ENCODE data around the gene CFAP210. TPM values are rescaled to one million over a fixed set of nuclear protein-coding genes. Genes with fewer than 3 reads are reported as not detected.
"Not testable (repeated sequence)": the region's sequence is repeated elsewhere in the genome, so short reads cannot be mapped to it uniquely, and the experiment has no call there.

Gene CFAP210
- total RNA-seq, 1 donor from 2014 or later, result 1.9 TPM

DNA sequence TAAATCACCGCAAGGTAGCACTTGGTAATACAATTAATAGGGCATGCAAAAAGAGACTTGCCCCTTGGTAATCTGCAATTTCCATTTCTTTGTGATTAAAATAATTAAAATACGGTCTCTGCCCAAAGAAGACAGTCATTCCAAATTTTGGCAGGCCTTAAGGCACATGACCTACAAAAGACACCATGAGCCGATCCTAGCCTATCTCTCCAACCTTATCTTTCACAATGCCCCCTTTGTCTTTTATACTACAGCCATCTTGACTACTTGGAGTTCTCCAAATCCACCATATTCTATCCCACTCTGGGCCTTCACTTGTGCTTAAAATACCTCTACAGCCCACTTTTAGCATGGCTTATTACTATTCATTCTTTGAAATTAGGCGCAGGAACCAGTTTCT lies 23.3 kb downstream of the CFAP210 start:
- DNase-seq, result no peak

DNA sequence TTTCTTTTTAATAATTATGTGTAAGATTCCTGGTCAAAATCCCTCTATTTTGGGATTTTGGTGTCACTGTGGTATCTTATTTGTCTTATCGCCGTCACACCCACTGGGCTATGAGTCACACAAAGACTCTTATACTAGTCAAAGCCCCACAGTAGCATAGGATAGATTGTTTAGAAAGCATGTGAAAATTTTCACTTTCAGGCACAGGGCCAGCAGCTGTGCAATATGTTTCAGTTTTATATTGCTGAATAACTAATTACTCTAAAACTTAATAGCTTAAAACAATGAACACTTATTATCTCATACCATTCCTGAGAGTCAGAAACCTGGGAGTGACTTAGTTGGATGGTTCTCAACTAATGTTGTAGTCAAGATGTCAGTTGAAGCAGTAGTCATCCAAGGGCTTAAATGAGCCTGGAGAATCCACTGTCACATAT lies 24.0 kb downstream of the CFAP210 start:
- no peak for DNase-seq

GRCh38 chr2:169667583-169667982 lies 26.6 kb downstream of the CFAP210 start:
- no peak for DNase-seq

DNA sequence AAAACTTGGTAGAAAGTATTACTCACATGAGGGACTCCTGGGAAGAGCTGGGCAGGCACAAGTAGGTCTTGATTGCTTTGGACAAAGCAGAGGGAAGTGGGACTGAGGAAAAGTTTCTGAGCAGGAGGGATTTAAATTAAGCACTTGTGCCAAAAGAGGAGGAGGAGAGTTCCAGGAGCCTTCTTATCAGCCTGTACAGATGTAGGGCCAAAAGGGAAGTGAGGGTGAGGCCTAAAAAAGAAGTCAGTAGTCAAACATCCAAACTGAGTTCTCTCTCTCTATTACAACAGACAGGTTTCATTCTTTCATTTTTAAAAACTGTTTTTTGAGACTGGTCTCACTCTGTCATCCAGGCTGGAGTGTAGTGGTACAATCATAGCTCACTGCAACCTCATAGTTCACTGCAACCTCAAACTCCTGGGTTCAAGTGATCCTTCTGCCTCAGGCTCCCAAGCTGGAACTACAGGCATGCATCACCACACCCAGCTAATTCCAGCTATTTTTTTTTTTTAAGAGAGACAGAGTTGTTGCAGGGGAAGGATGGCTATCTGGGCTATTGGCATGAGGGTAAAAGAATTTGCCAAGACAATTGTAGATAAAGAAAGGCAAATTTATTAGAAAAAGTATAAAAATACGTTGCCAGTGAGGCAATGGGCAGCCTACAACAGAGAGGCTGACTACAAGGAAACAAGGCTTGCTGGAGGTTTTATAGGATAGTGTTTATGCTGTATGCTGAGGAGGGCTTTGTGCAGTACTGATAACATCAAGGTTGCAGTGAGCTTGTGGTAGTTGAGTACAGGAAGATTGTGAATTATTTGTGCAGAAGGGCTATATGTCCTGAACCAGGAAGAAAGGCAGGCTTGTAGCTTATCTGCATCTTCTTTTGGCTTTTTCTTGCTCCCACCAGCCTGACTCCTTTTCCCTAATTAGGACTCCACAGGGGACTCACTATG lies 29.0 kb downstream of the CFAP210 start:
- no peak for DNase-seq

GRCh38 chr2:169664600-169664977 lies 29.6 kb downstream of the CFAP210 start:
- no peak for DNase-seq

DNA sequence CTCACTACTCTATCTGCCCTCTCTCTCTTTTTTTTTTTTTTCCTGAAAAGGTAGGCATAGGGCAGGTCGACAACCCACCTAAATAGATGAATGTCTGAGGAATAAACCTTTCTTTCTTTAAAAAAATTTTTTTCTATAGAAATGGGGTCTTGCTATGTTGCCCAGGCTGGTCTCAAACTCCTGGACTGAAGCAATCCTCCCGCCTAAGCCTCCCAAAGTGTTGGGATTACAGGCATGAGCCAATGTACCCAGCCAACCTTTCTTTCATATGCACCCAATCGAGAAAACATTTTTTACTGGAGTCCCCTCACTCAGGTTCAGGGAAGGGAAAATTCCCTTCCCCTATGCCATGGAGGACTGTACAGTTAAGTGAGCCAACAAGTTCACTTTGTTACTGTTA lies 31.0 kb downstream of the CFAP210 start:
- no peak for DNase-seq

DNA sequence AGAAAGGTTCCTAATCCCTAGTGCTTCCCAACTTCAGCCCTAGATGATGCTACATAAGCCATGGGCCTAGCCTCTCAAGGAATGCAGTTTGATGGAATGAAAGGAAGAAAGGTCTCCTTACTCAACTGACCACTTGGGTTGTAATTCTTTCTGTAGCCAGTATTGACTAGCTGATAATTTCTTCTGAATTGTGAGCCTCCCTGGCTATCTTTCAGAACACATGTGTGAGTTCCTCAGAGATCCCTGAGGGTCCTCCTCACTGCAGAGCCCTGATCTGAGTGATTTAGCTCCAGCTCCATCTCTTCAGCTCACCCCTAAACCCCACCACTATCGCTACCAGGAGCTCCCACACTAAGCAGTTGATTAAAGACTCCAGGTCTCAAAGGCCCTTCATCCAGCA lies 31.5 kb downstream of the CFAP210 start:
- no peak for DNase-seq

- no peak for DNase-seq
These were observed 32.9 kb downstream of the CFAP210 start for GRCh38 chr2:169661265-169661664.

DNA sequence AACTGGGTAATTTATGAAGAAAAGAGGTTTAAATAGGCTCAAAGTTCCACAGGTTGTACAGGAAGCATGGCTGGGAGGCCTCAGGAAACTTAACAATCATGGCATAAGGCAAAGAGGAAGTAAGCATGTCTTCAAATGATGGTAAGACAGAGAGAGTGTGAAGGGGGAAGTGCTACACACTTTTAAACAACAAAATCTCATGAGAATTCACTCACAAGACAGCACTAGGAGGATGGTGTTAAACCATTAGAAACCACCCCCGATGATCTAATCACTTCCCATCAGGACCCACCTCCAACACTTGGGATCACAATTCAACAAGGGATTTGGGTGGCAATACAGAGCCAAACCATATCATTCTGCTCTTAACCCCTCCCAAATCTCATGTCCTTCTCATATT lies 34.9 kb downstream of the CFAP210 start:
- no peak for DNase-seq

DNA sequence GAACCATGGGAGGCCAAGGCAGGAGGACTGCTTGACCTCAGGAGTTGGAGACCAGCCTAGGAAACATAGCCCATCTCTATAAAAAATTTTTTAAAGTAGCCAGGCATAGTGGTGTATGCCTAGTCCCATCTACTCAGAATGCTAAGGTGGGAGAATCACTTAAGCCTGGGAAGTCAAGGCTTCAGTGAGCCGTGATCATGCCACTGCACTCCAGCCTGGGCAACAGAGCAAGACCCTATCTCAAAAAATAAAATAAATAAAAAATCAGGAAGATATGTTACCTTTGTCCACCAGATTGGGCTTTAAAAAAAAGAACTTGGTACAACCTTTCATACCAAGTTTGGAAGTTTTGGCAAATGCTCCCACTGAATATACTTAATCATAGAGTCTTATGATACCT lies 35.3 kb downstream of the CFAP210 start:
- DNase-seq, result no peak

DNA sequence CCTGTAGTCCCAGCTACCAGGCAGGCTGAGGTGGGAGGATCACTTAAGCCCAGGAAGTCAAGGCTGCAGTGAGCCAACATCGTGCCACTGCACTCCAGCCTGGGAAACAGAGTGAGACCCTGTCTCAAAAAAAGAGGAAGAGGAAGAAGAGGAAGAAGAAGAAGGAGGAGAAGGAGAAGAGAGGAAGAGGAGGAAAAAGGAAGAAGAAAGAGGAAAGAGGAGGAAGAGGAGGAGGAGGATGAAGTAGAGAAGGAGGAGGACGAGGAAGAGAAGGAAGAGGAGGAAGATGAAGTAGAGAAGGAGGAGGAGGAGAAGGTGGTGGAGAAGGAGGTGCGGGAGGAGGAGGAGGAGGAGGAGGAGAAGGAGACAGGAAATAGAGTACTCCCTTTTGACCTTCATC lies 38.0 kb downstream of the CFAP210 start:
- DNase-seq, result no peak

GRCh38 chr2:169653636-169654035 lies 40.6 kb downstream of the CFAP210 start:
- no peak for DNase-seq

- DNase-seq, result no peak
These were observed 44.9 kb downstream of the CFAP210 start for GRCh38 chr2:169649278-169649677.

DNA sequence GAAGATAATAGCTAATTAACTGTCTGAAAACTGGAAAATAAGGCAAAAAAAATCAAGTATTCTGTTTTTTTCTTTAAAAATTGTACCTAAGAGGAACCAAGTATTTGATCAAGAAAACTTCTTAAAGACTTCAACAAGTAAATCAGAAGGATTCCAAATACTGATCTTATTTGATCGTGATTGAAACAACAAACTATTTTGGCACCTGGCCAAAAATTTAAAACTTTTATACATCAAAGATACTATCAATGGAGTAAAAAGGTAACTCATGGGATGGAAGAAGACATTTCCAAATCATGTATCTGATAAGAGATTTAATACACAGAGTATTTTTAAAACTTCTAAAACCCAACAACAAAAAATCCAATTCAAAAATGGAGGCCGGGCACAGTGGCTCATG lies 46.7 kb downstream of the CFAP210 start:
- DNase-seq, result no peak

- DNase-seq, result no peak
These were observed 50.0 kb downstream of the CFAP210 start for GRCh38 chr2:169644173-169644572.

DNA sequence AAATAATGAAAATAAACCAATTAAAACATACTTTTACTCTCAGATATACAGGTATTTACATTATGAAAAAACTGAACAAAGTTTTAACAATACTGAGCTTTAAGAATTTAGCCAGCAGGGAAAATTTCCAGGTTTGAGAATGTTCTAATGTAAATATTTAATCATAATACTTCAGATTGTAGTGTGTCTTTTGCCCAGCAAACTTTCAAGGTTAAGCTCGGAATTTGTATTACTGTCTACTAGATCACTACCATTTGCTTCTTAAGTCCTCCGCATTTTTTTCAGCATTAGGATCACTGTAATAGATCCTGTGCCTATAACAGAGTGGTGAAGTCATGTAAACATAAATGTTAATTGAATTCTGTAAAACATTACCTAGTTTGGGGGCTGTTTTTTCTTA lies 52.7 kb downstream of the CFAP210 start:
- no peak for DNase-seq

DNA sequence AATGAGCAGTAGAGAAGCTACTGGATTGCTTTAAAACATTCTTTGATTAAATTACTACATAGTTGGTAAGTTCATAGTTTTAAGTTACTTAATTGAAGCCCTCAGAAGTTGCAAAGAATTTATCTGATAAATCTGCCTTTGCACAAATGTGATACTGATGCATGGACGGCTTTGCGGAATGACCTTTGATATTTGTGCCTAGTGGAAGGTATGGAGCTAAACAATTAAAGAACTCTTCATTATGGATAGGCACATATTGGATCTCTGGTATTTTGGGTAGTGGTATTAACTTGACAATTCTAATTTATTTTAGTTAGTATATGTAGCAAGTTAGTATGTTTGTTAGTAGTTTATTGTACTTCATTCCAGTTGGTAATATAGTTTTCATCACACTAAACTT lies 54.1 kb downstream of the CFAP210 start:
- no peak for DNase-seq

- no peak for DNase-seq
These were observed 56.6 kb downstream of the CFAP210 start for GRCh38 chr2:169637620-169638019.

DNA sequence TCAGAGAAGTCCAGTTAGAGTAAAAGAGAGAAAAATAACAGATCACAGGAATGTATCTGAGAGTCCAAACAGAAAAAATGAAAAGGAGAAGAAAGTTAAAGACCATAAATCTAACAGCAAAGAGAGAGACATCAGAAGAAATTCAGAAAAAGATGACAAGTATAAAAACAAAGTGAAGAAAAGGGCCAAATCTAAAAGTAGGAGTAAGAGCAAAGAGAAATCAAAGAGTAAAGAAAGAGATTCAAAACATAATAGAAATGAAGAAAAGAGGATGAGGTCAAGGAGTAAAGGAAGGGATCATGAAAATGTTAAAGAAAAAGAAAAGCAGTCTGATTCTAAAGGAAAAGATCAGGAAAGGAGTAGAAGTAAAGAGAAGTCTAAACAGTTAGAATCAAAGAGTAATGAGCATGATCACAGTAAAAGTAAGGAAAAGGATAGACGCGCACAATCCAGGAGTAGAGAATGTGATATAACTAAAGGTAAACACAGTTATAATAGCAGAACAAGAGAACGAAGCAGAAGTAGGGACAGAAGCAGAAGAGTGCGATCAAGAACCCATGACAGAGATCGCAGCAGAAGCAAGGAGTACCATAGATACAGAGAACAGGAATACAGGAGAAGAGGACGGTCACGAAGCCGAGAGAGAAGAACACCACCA lies 57.6 kb downstream of the CFAP210 start:
- no peak for DNase-seq

GRCh38 chr2:169625781-169626180 lies 68.4 kb downstream of the CFAP210 start:
- no peak for DNase-seq

DNA sequence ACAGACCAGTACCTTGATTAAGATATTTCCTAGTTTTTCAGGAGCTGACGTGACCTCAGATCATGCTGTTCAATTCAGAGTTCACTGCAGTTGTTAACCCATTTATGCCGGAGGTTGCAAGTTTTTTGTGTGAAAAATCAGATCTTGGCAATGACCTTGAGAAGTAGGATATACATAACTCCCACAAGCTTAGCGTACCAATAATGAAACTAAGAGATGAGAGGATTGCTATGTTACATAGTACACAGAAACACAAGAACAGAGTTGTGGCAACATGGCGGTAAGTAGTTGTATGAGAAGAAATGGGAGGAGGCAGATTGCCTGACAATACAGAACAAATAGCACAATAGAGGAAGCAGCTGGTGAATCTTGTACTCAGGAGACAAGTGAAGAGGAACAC lies 71.0 kb downstream of the CFAP210 start:
- no peak for DNase-seq

DNA sequence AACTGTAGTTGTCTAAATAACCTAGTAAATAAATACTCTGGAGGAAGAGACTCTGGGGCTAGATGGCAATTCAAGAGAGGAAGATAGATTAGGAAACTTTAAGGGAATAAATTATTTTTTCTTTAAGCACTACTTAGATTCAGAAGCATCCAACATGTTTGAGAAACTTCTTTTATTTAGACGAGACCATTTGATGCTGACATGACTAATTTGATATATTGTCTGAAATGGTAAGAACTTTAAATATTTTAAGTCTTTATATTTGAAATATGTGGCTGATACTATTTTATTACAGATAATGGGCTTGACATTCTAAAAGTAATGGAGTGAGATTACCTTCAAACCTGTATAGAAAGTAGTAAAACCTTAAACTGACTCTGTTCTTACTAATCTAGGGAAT lies 73.7 kb downstream of the CFAP210 start:
- no peak for DNase-seq

DNA sequence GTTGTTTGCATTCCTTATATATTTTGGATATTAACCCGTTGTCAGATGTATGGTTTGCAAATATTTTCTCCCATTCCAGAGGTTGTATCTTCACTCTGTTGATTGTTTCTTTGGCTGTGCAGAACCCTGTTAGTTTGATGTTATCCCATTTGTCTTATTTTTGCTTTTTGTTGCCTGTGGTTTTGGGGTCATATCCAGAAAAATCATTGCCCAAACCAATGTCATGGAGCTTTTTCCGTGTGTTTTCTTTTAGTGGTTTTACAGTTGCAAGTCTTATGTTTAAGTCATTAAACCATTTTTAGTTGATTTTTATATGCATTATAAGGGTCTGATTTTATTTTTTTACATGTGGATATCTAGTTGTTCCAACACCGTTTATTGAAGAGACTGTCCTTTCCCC lies 74.3 kb downstream of the CFAP210 start:
- DNase-seq, result no peak

GRCh38 chr2:169615982-169616381 lies 78.2 kb downstream of the CFAP210 start:
- DNase-seq, result not testable (repeated sequence)
